ENCODE results near the gene HOTAIR.

The HOTAIR gene

DNA sequence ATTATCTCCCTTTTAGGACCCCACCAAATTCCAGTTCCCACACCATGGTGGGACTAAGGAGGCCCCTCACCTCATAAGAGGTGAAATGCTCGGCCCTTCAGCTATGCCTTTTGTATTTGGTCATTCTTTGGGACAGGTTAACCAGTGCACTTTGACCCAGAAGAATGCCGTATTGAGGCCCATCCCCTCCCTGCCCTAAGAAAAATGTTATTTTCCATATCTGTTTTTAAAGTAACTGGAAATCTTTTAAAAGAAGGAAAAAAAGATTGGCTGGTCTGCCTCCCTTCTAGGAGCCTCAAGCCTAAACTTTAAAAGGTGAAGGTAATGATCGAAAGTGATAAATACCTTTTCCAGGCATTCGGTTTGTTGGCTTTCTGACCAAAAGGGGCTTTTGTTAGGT, 41.8 kb downstream of the HOTAIR start:
- no peak for DNase-seq (ENCODE audit: extremely low spot score)
- TF ChIP-seq TARDBP (IDR thresholded peaks at IDR 0.05), result no peak
- TF ChIP-seq HDGF (IDR thresholded peaks at IDR 0.05; ENCODE audit: borderline replicate concordance), result no peak
- no peak for TF ChIP-seq FOXA1 (IDR thresholded peaks at IDR 0.05)
- TF ChIP-seq CTBP1 (IDR thresholded peaks at IDR 0.05; ENCODE audit: borderline replicate concordance), result no peak
- no peak for TF ChIP-seq FOXK2 (IDR thresholded peaks at IDR 0.05)
- no peak for TF ChIP-seq NFRKB (IDR thresholded peaks at IDR 0.05)
- no peak for TF ChIP-seq SP1 (IDR thresholded peaks at IDR 0.05)
- TF ChIP-seq ARNT (IDR thresholded peaks at IDR 0.05), result no peak
- no peak for TF ChIP-seq BHLHE40 (IDR thresholded peaks at IDR 0.05; ENCODE audit: borderline replicate concordance)
- no peak for TF ChIP-seq SUZ12 (IDR thresholded peaks at IDR 0.05)
- no peak for TF ChIP-seq ZNF384 (IDR thresholded peaks at IDR 0.05)
- no peak for TF ChIP-seq LEF1 (IDR thresholded peaks at IDR 0.05; ENCODE audit: borderline replicate concordance)
- TF ChIP-seq, protein P1, sequence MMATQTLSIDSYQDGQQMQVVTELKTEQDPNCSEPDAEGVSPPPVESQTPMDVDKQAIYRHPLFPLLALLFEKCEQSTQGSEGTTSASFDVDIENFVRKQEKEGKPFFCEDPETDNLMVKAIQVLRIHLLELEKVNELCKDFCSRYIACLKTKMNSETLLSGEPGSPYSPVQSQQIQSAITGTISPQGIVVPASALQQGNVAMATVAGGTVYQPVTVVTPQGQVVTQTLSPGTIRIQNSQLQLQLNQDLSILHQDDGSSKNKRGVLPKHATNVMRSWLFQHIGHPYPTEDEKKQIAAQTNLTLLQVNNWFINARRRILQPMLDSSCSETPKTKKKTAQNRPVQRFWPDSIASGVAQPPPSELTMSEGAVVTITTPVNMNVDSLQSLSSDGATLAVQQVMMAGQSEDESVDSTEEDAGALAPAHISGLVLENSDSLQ (IDR thresholded peaks at IDR 0.05), result no peak
- no peak for TF ChIP-seq L3MBTL2 (conservative IDR thresholded peaks at IDR 0.05)
- no peak for TF ChIP-seq FOXM1 (IDR thresholded peaks at IDR 0.05; ENCODE audit: borderline replicate concordance)
- TF ChIP-seq ELF4 (IDR thresholded peaks at IDR 0.05), result no peak
- ChIA-PET CTCF (no interaction called here), POLR2A (no interaction called here)

DNA sequence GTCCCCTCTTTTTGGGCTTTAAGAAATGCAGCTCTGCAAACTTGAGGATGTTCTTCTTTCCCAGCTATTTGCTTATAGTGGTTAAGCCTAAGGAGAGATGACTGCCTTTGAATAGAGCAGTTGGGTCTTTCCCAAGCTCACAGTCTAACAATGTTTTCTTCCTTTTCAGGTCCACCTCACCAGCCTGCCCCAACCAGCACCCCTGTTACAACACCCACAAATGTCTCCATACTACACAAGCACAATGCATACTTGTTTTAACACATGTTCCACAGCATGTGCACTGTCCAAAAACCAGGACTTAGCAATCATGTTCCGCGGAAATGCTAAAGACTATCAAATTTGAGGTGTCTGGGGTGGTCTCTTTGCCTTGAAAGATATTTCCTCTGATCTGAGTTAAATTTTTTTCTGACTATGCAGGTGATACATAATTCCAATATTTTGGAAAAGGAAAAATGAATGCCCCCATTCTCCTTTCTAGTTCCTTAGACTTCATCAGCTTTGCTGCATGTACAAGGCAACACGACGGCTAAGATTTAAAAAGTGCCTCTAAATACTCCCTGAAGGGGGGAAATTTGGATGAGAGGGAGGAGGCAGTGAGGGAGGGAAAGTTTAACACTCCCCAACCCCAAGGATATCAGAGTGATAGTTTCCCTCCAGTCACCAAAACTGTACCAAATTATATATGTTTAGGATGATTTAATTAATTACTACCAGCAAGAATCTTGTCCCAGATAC, 42.7 kb downstream of the HOTAIR start:
- ChIA-PET CTCF (no interaction called here), POLR2A (no interaction called here)
- TF ChIP-seq ZNF384 (IDR thresholded peaks at IDR 0.05), result no peak
- no peak for TF ChIP-seq ARNT (IDR thresholded peaks at IDR 0.05)
- TF ChIP-seq SUZ12 (IDR thresholded peaks at IDR 0.05), result no peak
- no peak for TF ChIP-seq FOXK2 (IDR thresholded peaks at IDR 0.05)
- TF ChIP-seq SP1 (IDR thresholded peaks at IDR 0.05), result no peak
- TF ChIP-seq CTBP1 (IDR thresholded peaks at IDR 0.05; ENCODE audit: borderline replicate concordance), result no peak
- TF ChIP-seq FOXM1 (IDR thresholded peaks at IDR 0.05; ENCODE audit: borderline replicate concordance), result no peak
- TF ChIP-seq, protein P1 (IDR thresholded peaks at IDR 0.05), result no peak
- no peak for TF ChIP-seq ELF4 (IDR thresholded peaks at IDR 0.05)
- no peak for DNase-seq (ENCODE audit: extremely low spot score)

DNA sequence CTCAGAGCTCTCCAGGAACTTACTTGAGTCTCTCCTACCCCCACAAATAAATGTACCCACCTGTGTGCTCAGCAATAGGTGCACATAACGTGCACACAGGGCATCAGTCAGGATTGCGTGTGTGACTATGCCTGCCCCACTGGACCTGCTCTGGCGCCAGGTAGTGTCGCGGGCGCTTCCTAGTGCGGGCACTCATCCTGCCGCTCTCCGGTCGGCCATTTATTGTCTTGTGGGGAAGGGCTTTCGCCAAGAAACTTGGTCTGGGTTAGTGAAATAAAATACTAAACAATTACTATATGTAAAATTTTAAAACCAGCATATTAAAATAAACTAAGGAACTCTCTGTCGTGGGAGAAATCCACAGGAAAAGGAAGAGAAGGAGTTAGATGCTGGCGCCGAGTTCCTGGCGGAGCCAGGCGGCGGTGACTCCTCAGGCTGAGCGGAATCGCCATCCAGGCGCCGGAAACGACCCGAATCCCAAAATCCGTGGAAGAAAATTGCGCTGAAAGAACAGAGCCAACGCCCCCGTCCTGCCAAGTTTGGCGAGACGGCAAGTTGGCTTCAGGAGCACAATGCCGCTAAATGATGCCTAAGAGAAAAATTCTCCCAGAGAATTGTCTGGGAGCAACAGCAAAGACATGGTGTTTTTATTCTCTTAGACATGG, 44.0 kb downstream of the HOTAIR start:
- ChIA-PET CTCF (no interaction called here), POLR2A (no interaction called here)
- no peak for DNase-seq (ENCODE audit: extremely low spot score)
- TF ChIP-seq HDGF (IDR thresholded peaks at IDR 0.05; ENCODE audit: borderline replicate concordance), result no peak
- no peak for TF ChIP-seq ARNT (IDR thresholded peaks at IDR 0.05)
- no peak for TF ChIP-seq CTBP1 (IDR thresholded peaks at IDR 0.05; ENCODE audit: borderline replicate concordance)
- no peak for TF ChIP-seq TARDBP (IDR thresholded peaks at IDR 0.05)
- no peak for TF ChIP-seq SUZ12 (IDR thresholded peaks at IDR 0.05)

DNA sequence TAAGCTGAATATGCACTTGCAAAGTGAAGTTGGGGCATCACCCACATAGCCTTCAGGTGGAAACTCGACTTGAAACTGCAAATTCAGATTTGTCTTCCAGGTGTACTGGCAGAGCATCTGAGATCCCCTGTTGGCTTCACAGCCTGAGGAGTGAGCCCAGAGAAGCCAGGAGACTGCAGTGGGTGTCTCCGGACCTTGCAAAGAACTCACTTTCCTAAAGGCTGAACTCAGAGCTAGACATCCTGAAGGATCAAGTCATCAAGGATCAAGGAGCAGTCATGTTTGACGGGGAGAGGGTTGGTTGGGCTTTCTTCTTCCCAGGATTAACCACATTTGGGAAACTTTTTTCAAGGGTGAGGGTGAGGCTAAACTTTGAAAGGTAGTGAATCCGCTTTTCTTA, 45.2 kb downstream of the HOTAIR start:
- POLR2A ChIA-PET, result interaction anchor here (0.6 kb wide), 1 partner anchor 50 kb away, joined by 3 read pairs; no protein-coding TSS in a partner anchor
- CTCF ChIA-PET, result no interaction called here
- no peak for TF ChIP-seq TARDBP (IDR thresholded peaks at IDR 0.05)
- DNase-seq (ENCODE audit: extremely low spot score), result no peak

DNA sequence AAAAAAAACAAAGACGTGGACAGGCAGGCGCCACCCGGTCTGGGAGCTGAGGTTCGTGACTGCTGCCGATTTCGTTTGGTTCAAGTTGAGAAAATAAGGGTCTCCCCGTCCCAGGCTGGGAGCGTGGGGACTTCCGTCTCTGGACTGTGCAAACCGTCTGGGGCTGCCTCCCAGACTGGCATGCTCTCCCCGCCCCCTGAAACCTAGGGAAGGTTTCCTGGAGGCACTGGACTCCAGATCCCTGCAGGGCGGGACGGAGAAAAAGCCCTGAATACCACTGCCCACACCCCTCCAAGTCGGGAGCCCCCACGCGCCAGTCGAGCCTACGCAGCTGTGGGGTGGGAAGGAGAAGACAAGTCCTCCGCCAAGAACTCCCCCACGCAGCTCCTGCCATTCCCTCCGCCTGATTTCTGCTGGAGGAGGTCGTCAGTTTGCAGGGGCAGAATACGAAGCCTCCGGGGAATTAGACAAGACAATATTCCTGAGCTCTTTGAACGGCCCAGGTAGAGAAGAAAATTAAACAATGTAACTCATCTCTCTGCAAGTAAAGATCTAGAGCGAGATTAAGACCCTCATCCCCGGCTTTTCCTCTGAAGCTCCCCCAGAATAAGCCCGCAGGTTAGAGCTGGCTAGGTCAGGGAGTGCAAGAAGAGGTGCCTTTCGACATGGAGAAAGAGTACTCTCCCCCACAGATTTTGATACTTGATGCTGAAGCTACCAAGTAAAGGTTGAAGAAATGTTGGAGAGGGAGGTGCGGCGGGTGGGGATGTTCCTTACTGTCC, 46.5 kb downstream of the HOTAIR start:
- CTCF ChIA-PET, result interaction anchor here (0.5 to 1.1 kb wide), 2 partner anchors 10 to 185 kb away, joined by 3 read pairs; no protein-coding TSS in a partner anchor
- no peak for TF ChIP-seq CTBP1 (IDR thresholded peaks at IDR 0.05; ENCODE audit: borderline replicate concordance)
- no peak for TF ChIP-seq NFRKB (IDR thresholded peaks at IDR 0.05)
- TF ChIP-seq TARDBP (IDR thresholded peaks at IDR 0.05), result no peak
- no peak for TF ChIP-seq SP1 (IDR thresholded peaks at IDR 0.05)
- DNase-seq (ENCODE audit: extremely low spot score), result no peak
- POLR2A ChIA-PET, result no interaction called here

DNA sequence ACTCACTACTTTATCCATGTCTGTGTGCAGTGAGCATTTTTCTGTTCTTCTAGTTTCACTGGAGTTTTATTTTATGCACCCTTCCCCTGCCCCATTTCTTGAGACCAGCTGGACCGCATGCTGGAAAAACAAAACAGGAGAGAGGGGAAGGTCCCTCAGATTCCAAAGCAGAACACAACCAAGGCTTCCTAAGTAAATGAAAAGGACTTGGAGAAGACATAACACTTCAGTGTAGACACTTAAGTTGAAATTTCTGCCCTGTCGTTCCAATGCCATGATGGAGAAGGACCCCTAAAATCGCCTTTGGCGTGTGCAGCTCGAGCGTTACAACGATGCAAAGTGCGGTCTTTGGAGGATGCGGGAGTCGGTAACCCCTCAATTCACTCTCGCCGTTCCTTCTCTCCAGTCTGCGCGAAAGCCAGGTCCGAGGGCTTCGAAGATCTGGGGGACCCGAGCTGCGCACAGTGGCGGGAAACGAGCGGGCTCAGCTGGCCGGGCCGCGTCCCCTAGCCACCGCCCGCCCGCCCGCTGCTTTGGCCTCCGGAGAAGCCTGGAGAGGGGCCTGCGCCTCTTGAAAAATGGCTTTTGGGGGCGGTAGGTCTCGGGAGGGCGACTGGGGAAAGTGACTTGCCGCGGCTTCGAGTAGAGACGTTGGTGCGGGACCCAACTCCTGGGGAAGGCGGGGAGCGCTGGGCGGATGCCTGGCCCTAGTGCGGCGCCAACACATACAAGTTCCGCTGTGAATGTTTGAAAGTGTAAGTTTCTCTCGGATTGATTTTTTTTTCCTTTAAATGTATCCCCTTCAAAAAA, 47.3 kb downstream of the HOTAIR start:
- ChIA-PET POLR2A (no interaction called here), CTCF (no interaction called here)
- TF ChIP-seq TARDBP (IDR thresholded peaks at IDR 0.05) (no peak), SUZ12 (IDR thresholded peaks at IDR 0.05) (no peak)
- no peak for DNase-seq (ENCODE audit: extremely low spot score)

Data from HEK293T (cell line).